Stromal cell of bone marrow (primary cell): ENCODE data around the gene AFG1L.
"Not testable (repeated sequence)": the region's sequence is repeated elsewhere in the genome, so short reads cannot be mapped to it uniquely, and the experiment has no call there.

Experiments
- DNase-seq: peaks from one replicate; pipeline ENCODE4 v3.0.0-alpha.2; 2012; ENCODE audit warnings: low read depth

The AFG1L gene

GRCh38 chr6:108416047-108416833, 121.4 kb downstream of the AFG1L start:
- DNase-seq, result not testable (repeated sequence)

DNA sequence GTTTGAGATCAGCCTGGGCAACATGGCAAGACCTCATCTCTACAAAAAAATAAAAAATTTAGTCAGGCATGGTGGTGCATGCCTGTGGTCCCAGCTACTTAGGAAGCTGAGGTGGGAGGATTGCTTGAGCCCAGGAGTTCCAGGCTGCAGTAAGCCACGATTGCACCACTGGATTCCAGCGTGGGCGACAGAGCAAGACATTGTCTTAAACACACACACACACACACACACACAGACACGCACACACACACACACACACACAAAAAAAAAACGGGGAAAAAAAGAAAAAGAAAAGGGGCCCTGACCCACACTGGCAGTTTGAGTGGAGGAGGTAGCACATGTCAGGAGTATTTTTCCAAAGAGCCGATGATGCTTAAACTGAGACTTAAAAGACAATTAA, 122.2 kb downstream of the AFG1L start:
- DNase-seq, result no peak

GRCh38 chr6:108419474-108419873, 124.6 kb downstream of the AFG1L start:
- no peak for DNase-seq

GRCh38 chr6:108419934-108420609, 125.2 kb downstream of the AFG1L start:
- no peak for DNase-seq

DNA sequence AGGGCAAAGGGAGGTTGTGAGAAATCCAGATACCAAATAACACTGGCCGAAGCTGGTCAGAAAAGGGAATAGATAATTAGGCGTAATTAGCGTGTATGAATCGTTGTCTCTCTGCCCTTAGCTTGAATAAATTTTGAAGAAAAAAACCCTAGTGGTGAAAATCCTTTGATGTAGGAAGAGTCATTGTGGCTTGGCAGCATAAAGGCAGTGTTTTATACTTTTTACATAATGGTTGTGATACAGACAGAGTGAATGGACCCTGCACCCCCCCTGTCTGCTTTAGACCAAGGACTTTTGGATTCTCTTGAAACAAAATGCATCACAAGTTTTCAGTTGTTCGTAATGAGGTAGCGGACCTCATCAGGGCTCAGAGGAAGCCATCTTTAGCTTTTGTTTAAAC, 126.5 kb downstream of the AFG1L start:
- DNase-seq, result no peak

DNA sequence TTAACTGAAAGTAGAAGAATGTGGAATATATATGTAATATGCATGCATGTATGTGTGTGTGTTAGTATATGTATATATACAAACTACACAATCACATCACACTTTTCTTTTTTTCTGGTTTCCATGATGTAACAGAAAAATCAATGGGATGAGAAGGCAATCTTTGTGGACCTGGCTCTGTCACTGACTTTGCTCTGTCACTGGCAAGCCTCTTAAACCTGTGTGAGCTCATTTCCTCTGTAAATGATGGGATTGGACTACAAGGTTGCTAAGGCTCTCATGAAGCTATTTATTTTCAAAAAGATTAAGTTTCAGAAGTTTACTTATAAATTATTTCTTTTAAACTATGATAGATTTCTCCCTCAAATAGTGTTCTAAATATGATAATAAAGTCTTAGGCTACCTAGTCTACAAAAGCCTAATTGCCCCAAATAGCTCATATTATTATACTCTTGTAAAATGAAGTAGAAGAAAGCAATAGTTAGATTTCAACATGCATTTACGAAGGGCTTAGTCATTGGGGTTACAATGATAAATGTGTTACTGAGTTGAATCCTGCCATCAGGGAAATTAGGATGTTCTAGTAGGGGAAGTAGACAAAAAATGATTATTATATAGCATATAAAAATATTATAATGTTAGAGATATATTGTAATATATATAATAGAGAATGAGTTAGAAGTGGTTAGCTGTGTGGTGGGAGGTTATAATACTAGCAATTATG, 129.3 kb downstream of the AFG1L start:
- DNase-seq, result no peak

- no peak for DNase-seq
Measured at GRCh38 chr6:108425428-108425827, 130.6 kb downstream of the AFG1L start.

- DNase-seq, result no peak
Measured at GRCh38 chr6:108432143-108432542, 137.3 kb downstream of the AFG1L start.

GRCh38 chr6:108432792-108433191, 137.9 kb downstream of the AFG1L start:
- no peak for DNase-seq

GRCh38 chr6:108434222-108434621, 139.4 kb downstream of the AFG1L start:
- no peak for DNase-seq

DNA sequence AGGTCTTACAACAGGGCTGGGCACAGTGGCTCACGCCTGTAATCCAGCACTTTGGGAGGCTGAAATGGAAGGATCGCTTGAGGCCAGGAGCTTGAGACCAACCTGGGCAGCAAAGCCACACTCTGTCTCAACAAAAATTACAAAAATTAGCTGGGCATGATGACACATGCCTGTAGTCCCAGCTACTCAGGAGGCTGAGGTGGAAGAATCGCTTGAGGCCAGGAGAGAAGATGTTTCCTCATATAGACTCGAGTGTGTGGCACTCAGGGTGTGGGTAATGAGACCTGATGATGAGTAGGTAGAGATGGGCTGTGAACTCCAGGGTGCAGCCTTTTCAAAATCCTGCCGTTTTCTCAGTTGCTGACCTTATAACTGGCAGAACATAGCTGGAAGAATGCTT, 140.5 kb downstream of the AFG1L start:
- no peak for DNase-seq

DNA sequence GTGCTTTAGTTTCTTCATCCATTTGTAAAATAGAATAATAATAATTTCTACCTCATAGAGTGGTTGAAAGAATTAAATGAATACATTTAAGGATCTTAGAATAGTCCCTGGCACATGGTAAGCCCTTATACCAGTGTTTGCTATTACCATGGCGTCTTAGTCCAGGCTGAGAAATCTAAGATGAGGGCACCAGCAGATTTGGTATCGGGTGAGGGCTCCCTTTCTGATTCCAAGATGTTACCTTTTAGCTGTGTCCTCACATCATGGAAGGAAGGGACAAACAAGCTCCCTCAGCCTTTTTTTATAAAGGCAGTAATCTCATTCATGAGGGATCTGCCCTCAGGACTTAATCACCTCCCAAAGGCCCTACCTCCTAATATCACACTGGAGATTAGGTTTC, 141.9 kb downstream of the AFG1L start:
- DNase-seq, result no peak

DNA sequence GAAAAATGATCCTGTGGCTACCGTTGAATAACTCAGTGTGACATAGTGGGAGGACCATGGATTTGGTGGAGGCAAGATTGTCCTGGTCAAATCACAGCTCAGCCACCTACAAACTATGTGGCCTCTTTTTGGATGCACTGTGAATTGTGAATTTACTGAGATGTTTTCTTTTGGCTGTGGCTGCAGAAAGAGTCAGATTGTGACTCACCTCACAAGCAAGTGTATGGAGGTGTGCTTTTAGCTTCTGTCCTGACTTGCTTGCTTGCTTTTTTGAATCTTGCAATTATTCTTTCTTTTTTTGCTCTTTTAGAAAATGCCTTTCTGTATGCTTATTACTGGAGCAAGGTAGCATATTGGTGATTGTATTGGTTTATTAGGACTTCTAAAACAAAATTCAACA, 143.0 kb downstream of the AFG1L start:
- DNase-seq, result no peak

- no peak for DNase-seq
Measured at GRCh38 chr6:108438918-108439317, 144.1 kb downstream of the AFG1L start.

GRCh38 chr6:108441141-108441540, 146.3 kb downstream of the AFG1L start:
- DNase-seq, result no peak

DNA sequence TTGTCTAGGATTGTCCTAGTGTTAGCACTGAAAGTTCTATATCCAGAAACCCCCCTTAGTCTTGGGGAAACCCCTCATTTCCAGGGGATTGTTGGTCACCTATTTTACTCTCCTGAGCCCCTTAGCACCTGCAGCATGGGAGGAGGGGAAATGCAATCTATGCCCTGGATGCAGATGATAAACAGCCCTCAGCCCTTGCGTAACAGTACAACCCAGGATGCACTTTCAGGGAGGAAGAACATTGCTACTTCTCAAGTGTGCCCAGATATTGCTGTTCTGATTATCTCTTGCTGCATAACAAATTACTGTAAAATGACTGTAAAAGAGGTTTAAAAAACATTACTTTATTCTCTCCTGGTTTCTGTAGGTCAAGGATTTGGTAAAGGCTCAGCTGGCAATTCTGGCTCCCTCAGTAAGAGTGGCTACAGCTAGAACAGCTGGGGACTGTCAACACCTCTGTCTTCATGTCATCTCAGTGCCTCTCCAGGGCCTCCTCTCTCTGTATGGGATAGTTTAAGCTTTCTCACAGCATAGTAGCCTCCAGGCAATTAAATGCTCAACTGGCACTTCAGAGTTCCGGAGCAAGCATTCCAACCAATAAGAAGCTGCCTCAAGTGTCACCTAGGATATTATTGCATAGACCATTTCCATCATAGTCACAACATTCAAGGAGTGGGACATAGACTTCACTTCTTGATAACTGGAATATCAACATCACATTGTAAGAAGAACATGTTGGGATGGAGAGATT, 148.1 kb downstream of the AFG1L start:
- no peak for DNase-seq

DNA sequence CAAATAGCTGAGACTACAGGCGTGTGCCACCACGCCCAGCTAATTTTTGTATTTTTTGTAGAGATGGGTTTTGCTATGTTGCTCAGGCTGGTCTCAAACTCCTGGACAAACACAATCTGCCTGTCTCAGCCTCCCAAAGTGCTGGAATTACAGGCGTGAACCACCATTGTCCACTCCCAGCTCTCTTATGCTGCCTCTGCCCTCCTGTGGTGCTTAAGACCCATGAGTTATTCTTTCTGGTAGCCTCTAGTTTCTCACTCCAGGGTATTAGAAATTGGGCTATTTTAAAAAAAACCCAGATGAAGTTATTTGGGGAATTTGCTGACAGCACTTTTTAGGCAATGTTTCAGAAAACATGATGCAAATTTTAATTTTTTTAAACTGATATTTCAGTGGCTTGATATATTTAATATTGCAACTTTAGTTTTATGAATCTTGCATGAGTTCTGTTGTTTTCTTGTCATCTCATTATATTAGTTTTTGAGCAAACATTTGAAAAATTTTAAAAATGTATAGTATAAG, 151.8 kb downstream of the AFG1L start:
- no peak for DNase-seq

- DNase-seq, result no peak
Measured at GRCh38 chr6:108448481-108448880, 153.6 kb downstream of the AFG1L start.

DNA sequence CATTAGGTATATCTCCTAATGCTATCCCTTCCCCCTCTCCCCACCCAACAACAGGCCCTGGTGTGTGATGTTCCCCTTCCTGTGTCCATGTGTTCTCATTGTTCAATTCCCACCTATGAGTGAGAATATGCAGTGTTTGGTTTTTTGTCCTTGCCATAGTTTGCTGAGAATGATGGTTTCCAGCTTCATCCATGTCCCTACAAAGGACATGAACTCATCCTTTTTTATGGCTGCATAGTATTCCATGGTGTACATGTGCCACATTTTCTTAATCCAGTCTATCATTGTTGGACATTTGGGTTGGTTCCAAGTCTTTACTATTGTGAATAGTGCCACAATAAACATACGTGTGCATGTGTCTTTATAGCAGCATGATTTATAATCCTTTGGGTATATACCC, 154.9 kb downstream of the AFG1L start:
- DNase-seq, result not testable (repeated sequence)

DNA sequence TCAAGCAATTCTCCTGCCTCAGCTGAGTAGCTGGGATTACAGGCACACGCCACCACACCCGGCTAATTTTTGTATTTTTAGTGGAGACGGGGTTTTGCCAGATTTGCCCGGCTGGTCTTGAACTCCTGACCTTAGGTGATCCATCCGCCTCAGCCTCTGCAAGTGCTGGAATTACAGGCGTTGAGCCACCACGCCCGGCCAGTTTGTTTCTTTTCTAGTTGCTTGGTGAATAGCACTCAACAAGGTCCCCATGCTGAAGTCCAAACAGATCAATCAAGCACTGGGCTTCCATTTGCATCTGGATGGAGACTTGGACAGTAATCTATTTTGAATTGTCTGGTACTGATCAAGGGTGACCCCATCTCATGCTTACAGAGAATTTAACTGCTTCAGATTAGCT, 157.0 kb downstream of the AFG1L start:
- DNase-seq, result no peak

DNA sequence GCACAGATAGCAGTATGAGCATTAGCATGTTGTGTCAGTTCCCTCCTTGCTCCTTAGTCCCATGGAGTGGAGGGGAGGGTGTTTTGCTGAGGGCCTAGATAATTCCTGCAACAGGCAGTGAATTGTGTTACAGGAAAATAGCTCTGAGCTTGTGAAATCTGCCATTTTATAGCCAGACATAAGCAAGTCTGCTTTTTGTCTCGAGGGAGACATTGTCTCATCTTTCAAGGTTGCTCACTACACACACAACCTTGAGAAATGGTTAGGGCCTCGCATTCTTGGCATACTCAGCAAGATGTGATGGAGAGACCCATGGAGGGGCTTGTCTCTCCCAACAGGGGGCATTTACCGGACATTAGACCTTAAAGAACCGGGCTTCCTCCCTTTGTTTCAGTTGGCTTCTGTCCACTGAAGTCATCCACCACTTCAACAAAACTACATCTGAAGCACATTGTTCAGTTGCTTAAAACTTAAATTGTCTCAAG, 157.9 kb downstream of the AFG1L start:
- peak; percentile 31 for DNase-seq
